Loucy (cell line): Measurements from ENCODE around the gene FKBP1A.

Experiments
- H2AFZ ChIP-seq: fragments of 200-600 bp; sonication (generic); 2 replicates; pipeline ENCODE4 v1.6.0; 2016; ENCODE audit warnings: antibody characterized with exemption, mild to moderate bottlenecking, low read length, moderate library complexity
- H3F3A ChIP-seq: fragments of 200-600 bp; 2 replicates; pipeline ENCODE4 v1.6.0; 2016; ENCODE audit warnings: antibody characterized with exemption, low read depth, mild to moderate bottlenecking
- H3K27me3 ChIP-seq: fragments of 200-600 bp; sonication (generic); 2 replicates; pipeline ENCODE4 v1.6.1; 2014; ENCODE audit warnings: low read length, mild to moderate bottlenecking; ENCODE audit not compliant: insufficient read depth, poor library complexity, severe bottlenecking
- H3K36me3 ChIP-seq: fragments of 200-600 bp; sonication (generic); 2 replicates; pipeline ENCODE4 v1.6.1; 2016; ENCODE audit warnings: low read length; ENCODE audit not compliant: insufficient read depth
- H3K4me1 ChIP-seq: fragments of 200-600 bp; sonication (generic); 2 replicates; pipeline ENCODE4 v1.5.1; 2014; ENCODE audit warnings: low read length, mild to moderate bottlenecking; ENCODE audit not compliant: insufficient read depth, poor library complexity, severe bottlenecking
- H3K4me2 ChIP-seq: fragments of 200-600 bp; sonication (generic); 2 replicates; pipeline ENCODE4 v1.6.0; 2014; ENCODE audit warnings: antibody characterized with exemption, low read length, low read depth, mild to moderate bottlenecking; ENCODE audit not compliant: poor library complexity, severe bottlenecking
- H3K4me3 ChIP-seq: fragments of 200-600 bp; sonication (generic); 2 replicates; pipeline ENCODE4 v1.5.1; 2014; ENCODE audit warnings: low read length, mild to moderate bottlenecking, mixed read lengths; ENCODE audit not compliant: poor library complexity, severe bottlenecking
- H3K79me2 ChIP-seq: fragments of 200-600 bp; sonication (generic); 2 replicates; pipeline ENCODE4 v1.6.1; 2014; ENCODE audit warnings: low read length; ENCODE audit not compliant: insufficient read depth
- H3K9ac ChIP-seq: fragments of 200-600 bp; sonication (generic); 2 replicates; pipeline ENCODE4 v1.6.0; 2014; ENCODE audit warnings: mild to moderate bottlenecking, low read depth, low read length, moderate library complexity; ENCODE audit not compliant: poor library complexity, severe bottlenecking
- H3K9me2 ChIP-seq: fragments of 200-600 bp; sonication (generic); replicated peaks from 2 replicates; pipeline ENCODE4 v1.6.1; 2016; ENCODE audit warnings: low read depth, low read length, mixed read lengths
- H3K9me3 ChIP-seq: fragments of 200-600 bp; sonication (generic); 2 replicates; pipeline ENCODE4 v1.6.1; 2014; ENCODE audit warnings: mild to moderate bottlenecking, antibody characterized with exemption, low read length, low read depth; ENCODE audit not compliant: insufficient read depth
- H4K20me1 ChIP-seq: fragments of 200-600 bp; sonication (generic); 2 replicates; pipeline ENCODE4 v1.6.0; 2014; ENCODE audit warnings: antibody characterized with exemption, low read length, mild to moderate bottlenecking; ENCODE audit not compliant: insufficient read depth, poor library complexity, severe bottlenecking
- CTCF ChIP-seq: fragments of 200-600 bp; sonication (generic); conservative IDR thresholded peaks from 2 replicates; pipeline ENCODE4 v1.5.1; 2014; ENCODE audit warnings: mild to moderate bottlenecking, antibody characterized with exemption, low read length
- EZH2phosphoT487 ChIP-seq: fragments of 200-600 bp; IDR thresholded peaks from 2 replicates; pipeline ENCODE4 v1.6.1; 2018; ENCODE audit warnings: antibody characterized with exemption, mild to moderate bottlenecking, moderate library complexity, borderline replicate concordance

FKBP1A gene

GRCh38 chr20:1330075-1330830 lies 62.6 kb downstream of the FKBP1A start:
- no peak for TF ChIP-seq EZH2phosphoT487
- Histone ChIP-seq H3K36me3 (no peaks in the 10 kb centered on the region), H3K27me3 (no peaks in the 10 kb centered on the region), H4K20me1 (no peaks in the 10 kb centered on the region), H3K4me2 (peak overlapping the region; percentile 19), H3K9me3 (no peaks in the 10 kb centered on the region), H3K9me2 (no peaks in the 10 kb centered on the region), H3K9ac (peak overlapping the region; percentile 31), H2AFZ (no peak overlapping the region), H3K79me2 (peaks cover 31% of the 10 kb centered on the region), H3F3A (no peaks in the 10 kb centered on the region), H3K4me3 (no peak overlapping the region), H3K4me1 (peaks cover 44% of the 10 kb centered on the region)

GRCh38 chr20:1328680-1329330 lies 64.0 kb downstream of the FKBP1A start, which contains the start of gene SDCBP2:
SDCBP2 (minus strand) TSS chr20:1329139; CDS start chr20:1320416, 8,723 bp downstream.
- H3K36me3 ChIP-seq: no peaks in the 10 kb centered on the region
- peak within 1 kb of the TSS; percentile 98 for H3K4me2 ChIP-seq
- H3K4me1 ChIP-seq: peaks cover 53% of the 10 kb centered on the region
- no peaks in the 10 kb centered on the region for H3K27me3 ChIP-seq
- peaks cover 31% of the 10 kb centered on the region for H3K79me2 ChIP-seq
- H3F3A ChIP-seq: no peaks in the 10 kb centered on the region
- no peaks in the 10 kb centered on the region for H4K20me1 ChIP-seq
- H2AFZ ChIP-seq: no peak within 1 kb of the TSS
- H3K9me2 ChIP-seq: no peaks in the 10 kb centered on the region
- TF ChIP-seq EZH2phosphoT487 (no peak), CTCF (no peak)
- H3K4me3 ChIP-seq: no peak within 1 kb of the TSS
- peak within 1 kb of the TSS; percentile 99 for H3K9ac ChIP-seq
- H3K9me3 ChIP-seq: no peaks in the 10 kb centered on the region

GRCh38 chr20:1327827-1328679 lies 64.8 kb downstream of the FKBP1A start:
- Histone ChIP-seq H2AFZ (no peak overlapping the region), H3K9me3 (no peaks in the 10 kb centered on the region), H3F3A (no peaks in the 10 kb centered on the region), H3K36me3 (no peaks in the 10 kb centered on the region), H3K9ac (peak overlapping the region; percentile 99), H3K9me2 (no peaks in the 10 kb centered on the region), H3K4me1 (peaks cover 54% of the 10 kb centered on the region), H3K4me2 (peak overlapping the region; percentile 98), H3K4me3 (peak overlapping the region; percentile 97), H3K79me2 (peaks cover 31% of the 10 kb centered on the region), H4K20me1 (no peaks in the 10 kb centered on the region), H3K27me3 (no peaks in the 10 kb centered on the region)
- TF ChIP-seq EZH2phosphoT487 (no peak), CTCF (no peak)
